Measurements from ENCODE around the gene CHMP4A.
"Not testable (repeated sequence)": the region's sequence is repeated elsewhere in the genome, so short reads cannot be mapped to it uniquely, and the experiment has no call there.

DNA sequence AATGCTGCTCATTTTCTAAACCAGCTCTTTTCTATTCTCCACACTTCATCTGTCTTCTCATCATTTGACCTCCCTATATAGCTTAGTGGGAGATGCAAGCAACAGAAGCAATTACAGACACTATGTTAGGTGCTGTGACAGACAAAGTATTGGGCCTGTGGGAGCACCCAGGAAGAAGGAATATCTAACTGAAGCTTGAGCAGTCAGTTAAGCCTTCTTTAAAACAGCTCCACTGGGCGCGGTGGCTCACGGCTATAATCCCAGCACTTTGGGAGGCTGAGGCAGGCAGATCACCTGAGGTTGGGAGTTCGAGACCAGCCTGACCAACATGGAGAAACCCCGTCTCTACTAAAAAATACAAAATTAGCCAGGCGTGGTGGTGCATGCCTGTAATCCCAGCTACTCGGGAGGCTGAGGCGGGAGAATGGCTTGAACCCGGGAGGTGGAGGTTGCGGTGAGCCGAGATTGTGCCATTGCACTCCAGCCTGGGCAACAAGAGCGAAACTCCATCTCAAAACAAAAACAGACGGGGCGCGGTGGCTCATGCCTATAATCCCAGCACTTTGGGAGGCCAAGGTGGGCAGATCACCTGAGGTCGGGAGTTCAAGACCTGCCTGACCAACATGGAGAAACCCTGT lies 9.9 kb downstream of the CHMP4A start:
- TF ChIP-seq, protein P1, sequence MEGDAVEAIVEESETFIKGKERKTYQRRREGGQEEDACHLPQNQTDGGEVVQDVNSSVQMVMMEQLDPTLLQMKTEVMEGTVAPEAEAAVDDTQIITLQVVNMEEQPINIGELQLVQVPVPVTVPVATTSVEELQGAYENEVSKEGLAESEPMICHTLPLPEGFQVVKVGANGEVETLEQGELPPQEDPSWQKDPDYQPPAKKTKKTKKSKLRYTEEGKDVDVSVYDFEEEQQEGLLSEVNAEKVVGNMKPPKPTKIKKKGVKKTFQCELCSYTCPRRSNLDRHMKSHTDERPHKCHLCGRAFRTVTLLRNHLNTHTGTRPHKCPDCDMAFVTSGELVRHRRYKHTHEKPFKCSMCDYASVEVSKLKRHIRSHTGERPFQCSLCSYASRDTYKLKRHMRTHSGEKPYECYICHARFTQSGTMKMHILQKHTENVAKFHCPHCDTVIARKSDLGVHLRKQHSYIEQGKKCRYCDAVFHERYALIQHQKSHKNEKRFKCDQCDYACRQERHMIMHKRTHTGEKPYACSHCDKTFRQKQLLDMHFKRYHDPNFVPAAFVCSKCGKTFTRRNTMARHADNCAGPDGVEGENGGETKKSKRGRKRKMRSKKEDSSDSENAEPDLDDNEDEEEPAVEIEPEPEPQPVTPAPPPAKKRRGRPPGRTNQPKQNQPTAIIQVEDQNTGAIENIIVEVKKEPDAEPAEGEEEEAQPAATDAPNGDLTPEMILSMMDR (IDR thresholded peaks at IDR 0.05; ENCODE audit: low read depth, low read length): not testable (repeated sequence)
- TF ChIP-seq POLR2A (IDR thresholded peaks at IDR 0.05; ENCODE audit: extremely low read depth, insufficient read length); MYC (IDR thresholded peaks at IDR 0.05; ENCODE audit: low read depth, low read length): not testable (repeated sequence)
- TF ChIP-seq, protein P2, sequence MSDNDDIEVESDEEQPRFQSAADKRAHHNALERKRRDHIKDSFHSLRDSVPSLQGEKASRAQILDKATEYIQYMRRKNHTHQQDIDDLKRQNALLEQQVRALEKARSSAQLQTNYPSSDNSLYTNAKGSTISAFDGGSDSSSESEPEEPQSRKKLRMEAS (IDR thresholded peaks at IDR 0.05; ENCODE audit: low read depth, low read length): not testable (repeated sequence)
